GM18951 (cell line): ENCODE results near the gene CDH6.

Experiments
- POLR2A ChIP-seq: IDR thresholded peaks from 4 replicates; pipeline ENCODE4 v1.6.1; 2011; ENCODE audit warnings: mild to moderate bottlenecking; ENCODE audit not compliant: insufficient read length, insufficient read depth; ENCODE audit errors: extremely low read depth
- in situ Hi-C: fragments of 300-500 bp; cut with MboI; formaldehyde crosslinking; loops from one replicate; pipeline ENCODE4 v1.12.0; 2022; ENCODE audit warnings: low sequenced_read_pairs, mixed read lengths, inconsistent platforms; ENCODE audit not compliant: unreplicated experiment

Gene CDH6

GRCh38 chr5:31193591-31194467 lies at the start of gene CDH6:
Gene CDH6 (plus strand): TSS chr5:31193686. CDS start chr5:31267474, 73,788 bp downstream.
- in situ Hi-C loops = no loop called here
- no peak for TF ChIP-seq POLR2A

- TF ChIP-seq POLR2A = no peak
- in situ Hi-C loops = no loop called here
Observed at GRCh38 chr5:31144364-31144763, 49.1 kb upstream of the CDH6 start.

GRCh38 chr5:31148959-31149475 lies 44.5 kb upstream of the CDH6 start:
- TF ChIP-seq POLR2A = no peak
- in situ Hi-C loops = no loop called here

GRCh38 chr5:31153521-31153920 lies 40.0 kb upstream of the CDH6 start:
- in situ Hi-C loops = no loop called here
- TF ChIP-seq POLR2A = no peak

DNA sequence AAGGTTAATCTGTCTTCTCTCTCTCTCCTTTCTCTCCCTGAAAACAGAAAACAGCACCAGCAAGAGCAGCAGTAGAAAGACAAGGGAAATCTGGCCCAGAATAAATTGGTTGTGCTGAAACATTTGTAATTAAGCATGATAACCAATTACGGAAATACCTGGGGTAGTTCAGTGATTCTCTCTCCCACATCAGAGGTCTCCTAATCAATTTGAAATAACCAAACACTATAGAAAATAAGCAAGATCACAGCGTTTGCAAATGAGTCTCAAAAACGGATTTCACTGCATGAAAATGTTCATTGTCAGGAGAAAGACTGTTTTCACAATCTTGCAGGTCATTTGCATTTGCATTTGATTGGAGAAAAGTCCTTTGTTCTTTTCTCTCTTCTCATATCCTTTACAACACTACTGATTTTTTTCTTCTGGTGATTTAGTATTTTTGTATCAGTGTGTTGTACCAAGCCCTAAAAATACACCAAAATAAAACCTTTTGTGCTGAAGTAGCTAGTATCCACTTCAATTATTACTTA lies 36.8 kb upstream of the CDH6 start:
- no peak for TF ChIP-seq POLR2A
- in situ Hi-C loops = no loop called here

GRCh38 chr5:31157720-31158119 lies 35.8 kb upstream of the CDH6 start:
- in situ Hi-C loops = no loop called here
- no peak for TF ChIP-seq POLR2A

GRCh38 chr5:31158686-31159085 lies 34.8 kb upstream of the CDH6 start:
- in situ Hi-C loops = no loop called here
- TF ChIP-seq POLR2A = no peak

DNA sequence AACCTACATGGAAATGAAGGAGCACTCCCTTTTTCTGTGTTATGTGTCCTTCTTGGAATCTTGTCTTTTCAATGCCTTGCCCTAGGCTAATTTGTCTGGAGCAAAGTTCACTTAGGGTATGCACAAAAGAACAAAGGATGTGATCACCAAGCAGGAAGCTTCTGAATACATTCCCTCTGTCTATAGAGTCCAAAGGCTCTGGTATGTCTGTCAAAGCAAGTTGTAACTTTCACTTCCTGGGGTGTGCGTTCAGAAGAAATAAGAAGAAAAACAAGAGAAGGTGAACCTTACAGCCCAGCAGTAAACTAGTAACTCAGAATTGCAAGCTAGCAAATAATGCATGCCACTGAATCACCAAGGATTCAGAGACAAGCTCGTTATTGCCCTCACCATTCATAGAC lies 31.7 kb upstream of the CDH6 start:
- in situ Hi-C loops = no loop called here
- TF ChIP-seq POLR2A = no peak

DNA sequence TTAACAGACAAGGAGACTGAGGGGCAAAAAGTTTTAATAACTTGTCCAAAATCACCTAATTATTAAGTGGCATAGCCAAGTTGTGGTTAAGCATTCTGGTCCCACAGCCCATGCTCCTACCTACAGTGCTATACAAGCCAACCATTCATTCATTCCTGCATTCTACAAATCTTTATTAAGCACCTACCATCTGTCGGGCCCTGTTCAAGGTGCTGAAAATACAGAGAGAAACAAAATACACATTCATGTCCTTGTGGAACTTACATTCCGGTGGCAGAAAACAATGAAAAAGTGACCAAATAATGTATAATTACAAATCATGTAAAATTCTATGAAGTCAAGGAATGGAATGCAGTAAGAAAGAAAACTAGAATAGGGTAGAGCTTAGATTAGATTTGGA lies 27.8 kb upstream of the CDH6 start:
- in situ Hi-C loops = no loop called here
- no peak for TF ChIP-seq POLR2A

GRCh38 chr5:31169379-31169778 lies 24.1 kb upstream of the CDH6 start:
- in situ Hi-C loops = no loop called here
- TF ChIP-seq POLR2A = no peak

DNA sequence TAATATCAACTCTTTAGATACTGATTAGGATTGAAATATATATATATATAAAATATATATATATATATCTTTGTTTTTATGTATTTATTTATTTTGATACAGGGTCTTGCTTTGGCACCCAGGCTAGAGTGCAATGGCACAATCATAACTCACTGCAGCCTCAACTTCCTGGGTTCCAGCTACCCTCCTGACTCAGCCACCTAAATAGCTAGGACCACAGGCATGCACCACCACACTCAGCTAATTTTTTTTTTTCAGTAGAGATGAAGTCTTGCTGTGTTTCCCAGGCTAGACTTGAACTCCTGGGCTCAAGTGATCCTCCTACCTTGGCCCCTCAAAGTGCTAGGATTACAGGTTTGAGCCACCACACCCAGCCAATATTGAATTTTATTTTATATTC lies 20.6 kb upstream of the CDH6 start:
- TF ChIP-seq POLR2A = no peak
- in situ Hi-C loops = no loop called here

- in situ Hi-C loops = no loop called here
- TF ChIP-seq POLR2A = no peak
Observed at GRCh38 chr5:31173614-31174013, 19.9 kb upstream of the CDH6 start.

DNA sequence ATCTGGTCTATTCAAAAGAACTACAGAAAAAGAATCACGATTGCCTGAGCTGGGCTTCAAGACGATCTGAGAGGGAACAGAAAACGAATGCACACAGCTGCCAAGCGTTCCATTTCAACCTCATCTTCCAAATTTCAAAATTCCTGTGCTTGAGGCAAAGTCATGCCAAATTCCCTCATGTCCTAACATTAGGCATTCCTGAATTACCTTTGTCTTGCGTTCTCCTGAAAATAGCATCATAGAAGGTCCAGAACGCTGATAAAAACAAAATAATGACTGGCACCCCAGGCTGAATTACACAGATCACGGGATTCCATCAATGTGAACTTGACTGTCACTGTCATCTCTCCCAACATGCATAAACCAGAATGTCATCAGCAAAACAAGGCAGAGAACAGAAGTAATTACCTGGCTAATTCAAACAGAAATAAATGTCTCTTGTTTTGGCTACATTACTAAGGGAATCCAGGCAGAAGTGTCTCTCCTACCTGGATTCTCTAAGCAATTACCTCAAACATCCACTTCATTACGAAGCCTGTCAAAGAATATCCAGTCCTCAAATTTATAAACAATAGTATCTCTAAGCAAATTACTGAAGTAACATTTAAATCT lies 12.0 kb upstream of the CDH6 start:
- TF ChIP-seq POLR2A = no peak
- in situ Hi-C loops = no loop called here

DNA sequence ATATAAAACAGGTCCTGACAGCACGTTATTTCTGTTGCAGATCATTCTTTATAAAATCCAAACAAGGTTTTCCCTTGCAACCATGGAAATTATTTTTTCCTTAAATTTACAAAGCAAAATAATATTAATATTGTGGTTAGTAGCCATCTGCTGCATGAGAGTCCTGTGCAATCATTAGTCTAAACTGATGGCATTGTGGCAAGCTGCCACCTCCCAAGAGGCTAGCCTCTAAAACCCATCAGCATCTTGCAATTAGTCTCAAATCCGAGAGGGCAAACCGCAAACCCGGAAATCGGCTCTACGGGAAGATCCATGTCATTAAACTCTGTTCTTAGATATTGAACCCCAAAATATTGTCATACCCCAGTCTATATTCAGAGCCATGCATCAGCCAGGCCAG lies 11.3 kb upstream of the CDH6 start:
- in situ Hi-C loops = no loop called here
- TF ChIP-seq POLR2A = no peak
